CD4-positive, alpha-beta memory T cell (primary cell): ENCODE data around the gene CDH15. TPM values are rescaled to one million over a fixed set of nuclear protein-coding genes. Genes with fewer than 3 reads are reported as not detected.
A peak's percentile ranks its signal among the peaks of the same experiment; 100 is the strongest.

ENCODE experiments used
- CTCF ChIA-PET: fragments of 350-600 bp; sonication (Branson Sonifier 250); formaldehyde crosslinking; loops from one replicate; lab custom pipeline; 2021; ENCODE audit warnings: inconsistent platforms; ENCODE audit not compliant: partially characterized antibody; lab: Charles Lee
- POLR2A ChIA-PET: fragments of 350-600 bp; sonication (Branson Sonifier 250); formaldehyde crosslinking; loops from one replicate; lab custom pipeline; 2021; ENCODE audit not compliant: partially characterized antibody; lab: Charles Lee
- DNase-seq, 5 donors: peaks; one replicate each; pipeline versions ENCODE4 v3.0.0 to v3.0.0-alpha.2; 2020 to 2022; ENCODE audit warnings: mixed read lengths in 1 of 5
- H3K27ac ChIP-seq: one replicate; pipeline ENCODE4 v1.7.0; 2013; ENCODE audit warnings: low read depth, low read length
- H3K27me3 ChIP-seq: 2 replicates; pipeline ENCODE4 v1.7.0; 2013; ENCODE audit warnings: mild to moderate bottlenecking, low read length, moderate library complexity; ENCODE audit not compliant: insufficient read depth
- H3K36me3 ChIP-seq: 2 replicates; pipeline ENCODE4 v1.7.0; 2013; ENCODE audit warnings: mild to moderate bottlenecking, low read length, moderate library complexity; ENCODE audit not compliant: insufficient read depth
- H3K4me1 ChIP-seq: 2 replicates; pipeline ENCODE4 v1.7.0; 2013; ENCODE audit warnings: mild to moderate bottlenecking, low read length, moderate library complexity; ENCODE audit not compliant: insufficient read depth
- H3K4me3 ChIP-seq, 2 donors: one replicate each; pipeline ENCODE4 v1.7.0; 2013; ENCODE audit warnings: low read length in 2 of 2, mild to moderate bottlenecking in 1 of 2
- H3K9me3 ChIP-seq, 2 donors: one replicate each; pipeline ENCODE4 v1.7.0; 2013; ENCODE audit warnings: low read length in 2 of 2, control low read depth in 1 of 2; ENCODE audit not compliant: control insufficient read depth in 1 of 2
- H3K27ac Mint-ChIP-seq, 7 donors: one replicate each; pipeline ENCODE4 v1.8.0; 2020 to 2021; ENCODE audit warnings: mixed read lengths in 7 of 7, mild to moderate bottlenecking in 6 of 7, inconsistent platforms in 3 of 7, moderate library complexity in 3 of 7
- H3K27me3 Mint-ChIP-seq, 2 donors: one replicate each; pipeline ENCODE4 v1.8.0; 2020 to 2021; ENCODE audit warnings: mixed read lengths in 2 of 2
- H3K36me3 Mint-ChIP-seq, 2 donors: one replicate each; pipeline ENCODE4 v1.8.0; 2020 to 2021; ENCODE audit warnings: mixed read lengths in 2 of 2, inconsistent platforms in 1 of 2, mild to moderate bottlenecking in 1 of 2
- H3K4me1 Mint-ChIP-seq, 4 donors: one replicate each; pipeline ENCODE4 v1.8.0; 2020 to 2021; ENCODE audit warnings: mixed read lengths in 4 of 4, mild to moderate bottlenecking in 1 of 4
- H3K4me3 Mint-ChIP-seq, 8 donors: one replicate each; pipeline ENCODE4 v1.8.0; 2020 to 2021; ENCODE audit warnings: mixed read lengths in 8 of 8, mild to moderate bottlenecking in 7 of 8, moderate library complexity in 6 of 8, inconsistent platforms in 3 of 8
- H3K9me3 Mint-ChIP-seq, 8 donors: one replicate each; pipeline ENCODE4 v1.8.0; 2020 to 2021; ENCODE audit warnings: mixed read lengths in 8 of 8, mild to moderate bottlenecking in 5 of 8, inconsistent platforms in 3 of 8, moderate library complexity in 1 of 8
- intact Hi-C: fragments of 100-400 bp; cut with micrococcal nuclease; formaldehyde crosslinking; loops from one replicate; pipeline ENCODE4 v1.15.1; 2023
- polyA plus RNA-seq, 2 donors: library from polyadenylated mRNA; unstranded; fragments of 300-500 nt; fragmentation: Illumina TruSeq; gene quantifications; one replicate each; pipeline ENCODE4 v1.2.3, GENCODE V29; 2021
- total RNA-seq, 2 experiments: library from RNA; stranded (reverse); gene quantifications; one replicate each; pipeline ENCODE4 v1.2.3, GENCODE V29; 2021

CDH15 gene
- total and polyA plus RNA-seq, 4 experiments from 2014 or later: not detected

DNA sequence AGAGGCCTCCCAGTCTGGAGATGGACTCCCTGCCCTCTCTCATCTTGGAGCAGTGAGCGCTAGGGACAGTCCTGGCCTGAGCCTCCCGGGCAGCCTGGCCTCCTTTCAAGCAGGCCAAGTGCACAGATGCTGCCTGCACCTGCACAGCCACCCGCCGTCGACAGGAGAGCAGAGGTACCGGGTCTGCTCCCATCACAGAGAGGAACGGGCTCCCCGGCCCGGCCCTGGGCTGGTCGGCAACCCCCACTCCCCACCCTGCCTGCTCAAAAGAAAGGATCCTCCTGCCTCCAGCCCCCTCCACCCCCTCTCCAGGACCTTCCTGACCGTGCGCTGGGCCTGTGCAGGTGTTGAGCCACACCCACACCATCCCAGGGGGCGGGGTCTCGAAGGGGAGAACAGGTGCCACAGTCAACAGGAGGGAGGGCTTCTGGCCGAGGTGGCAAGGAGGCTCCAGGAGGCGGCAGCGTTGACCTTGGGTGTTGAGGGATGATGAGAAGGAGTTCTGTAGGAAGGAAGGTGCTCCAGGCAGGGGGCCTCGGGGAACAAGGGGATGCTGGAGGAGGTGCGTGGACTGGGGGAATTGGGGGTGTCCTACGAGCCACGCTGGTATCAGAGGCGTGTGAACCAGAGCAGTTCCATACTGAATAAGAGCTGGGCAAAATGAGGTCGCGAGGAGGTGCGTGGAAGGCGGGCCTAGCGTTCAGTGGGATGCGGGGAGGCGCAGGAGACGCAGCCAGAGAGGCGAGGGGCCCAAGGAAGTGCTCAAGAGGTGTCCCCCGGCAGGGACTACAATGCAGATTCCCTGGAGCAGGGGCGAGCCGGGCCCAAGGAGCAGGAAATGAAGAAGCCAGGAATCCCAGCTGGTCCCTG is 967 bp upstream of the CDH15 start:
- Mint-ChIP-seq H3K36me3 (no peaks in the 10 kb centered on the region), H3K9me3 (no peaks in the 10 kb centered on the region), H3K4me3 (peak overlapping the region; percentile 59 to 87 (median 74)), H3K4me1 (peaks cover 4 to 8% (median 7%) of the 10 kb centered on the region in 4 donors), H3K27ac (peak overlapping the region in 6 of 7 donors; percentile 49 to 89 (median 74)), H3K27me3 (peaks cover 0 to 1% of the 10 kb centered on the region in 2 donors)
- no peak overlapping the region for H3K27ac ChIP-seq
- H3K27me3 ChIP-seq: no peaks in the 10 kb centered on the region
- H3K36me3 ChIP-seq: no peaks in the 10 kb centered on the region
- no peaks in the 10 kb centered on the region for H3K9me3 ChIP-seq
- ChIA-PET POLR2A (interaction anchor here (0.9 to 2.0 kb wide), 6 partner anchors 22 to 389 kb away, joined by 3 to 7 read pairs (median 3); partner anchors contain the start of genes GALNS, TRAPPC2L and ZNF778), CTCF (interaction anchor here (1.2 kb wide), 1 partner anchor 433 kb away, joined by 4 read pairs; no protein-coding TSS in a partner anchor)
- H3K4me3 ChIP-seq: peak overlapping the region in 1 of 2 donors; percentile 57
- peak in 1 of 5 donors; percentile 58 for DNase-seq
- intact Hi-C loops: loop anchor here (1.0 kb wide), 2 partner anchors 31 to 313 kb away; partner anchors contain the start of gene TRAPPC2L
- peaks cover 25% of the 10 kb centered on the region for H3K4me1 ChIP-seq

- Histone ChIP-seq H3K4me1 (peaks cover 22% of the 10 kb centered on the region), H3K4me3 (no peak overlapping the region), H3K9me3 (no peaks in the 10 kb centered on the region), H3K27me3 (no peaks in the 10 kb centered on the region), H3K27ac (no peak overlapping the region), H3K36me3 (no peaks in the 10 kb centered on the region)
- intact Hi-C loops: no loop called here
- Mint-ChIP-seq H3K36me3 (no peaks in the 10 kb centered on the region), H3K27ac (no peak overlapping the region), H3K9me3 (no peaks in the 10 kb centered on the region), H3K4me3 (no peak overlapping the region), H3K4me1 (peaks cover 4 to 8% (median 7%) of the 10 kb centered on the region in 4 donors), H3K27me3 (peaks cover 0 to 1% of the 10 kb centered on the region in 2 donors)
- ChIA-PET POLR2A (interaction anchor here (0.5 kb wide), 1 partner anchor 393 kb away, joined by 3 read pairs; no protein-coding TSS in a partner anchor), CTCF (no interaction called here)
- peak in 1 of 5 donors; percentile 39 for DNase-seq
These were observed 601 bp downstream of the CDH15 start for GRCh38 chr16:89172171-89172527.

GRCh38 chr16:89172528-89173173 is 1.1 kb downstream of the CDH15 start:
- H3K9me3 Mint-ChIP-seq: no peaks in the 10 kb centered on the region
- H3K27ac Mint-ChIP-seq: peak overlapping the region in 1 of 7 donors; percentile 30
- peaks cover 4 to 8% (median 7%) of the 10 kb centered on the region in 4 donors for H3K4me1 Mint-ChIP-seq
- Histone ChIP-seq H3K4me1 (peaks cover 17% of the 10 kb centered on the region), H3K4me3 (no peak overlapping the region), H3K9me3 (no peaks in the 10 kb centered on the region), H3K27ac (no peak overlapping the region), H3K27me3 (no peaks in the 10 kb centered on the region), H3K36me3 (no peaks in the 10 kb centered on the region)
- peak in 1 of 5 donors; percentile 33 for DNase-seq
- peaks cover 0 to 1% of the 10 kb centered on the region in 2 donors for H3K27me3 Mint-ChIP-seq
- intact Hi-C loops: no loop called here
- ChIA-PET CTCF (no interaction called here), POLR2A (interaction anchor here (0.5 to 1.0 kb wide), 2 partner anchors 316 to 393 kb away, joined by 3 read pairs; partner anchors contain the start of genes GALNS and TRAPPC2L)
- no peaks in the 10 kb centered on the region for H3K36me3 Mint-ChIP-seq
- H3K4me3 Mint-ChIP-seq: peak overlapping the region in 1 of 8 donors; percentile 43

GRCh38 chr16:89173174-89173921 is 1.8 kb downstream of the CDH15 start:
- Mint-ChIP-seq H3K27ac (peak overlapping the region in 2 of 7 donors; percentile 38 to 59), H3K27me3 (peaks cover 0 to 1% of the 10 kb centered on the region in 2 donors), H3K9me3 (no peaks in the 10 kb centered on the region), H3K4me1 (peaks cover 4 to 8% (median 7%) of the 10 kb centered on the region in 4 donors), H3K4me3 (no peak overlapping the region), H3K36me3 (no peaks in the 10 kb centered on the region)
- ChIA-PET CTCF (no interaction called here), POLR2A (interaction anchor here (0.6 to 1.4 kb wide), 3 partner anchors 17 to 704 kb away, joined by 3 to 5 read pairs (median 3); partner anchors contain the start of genes GALNS and TRAPPC2L)
- DNase-seq: peak in 1 of 5 donors; percentile 19
- Histone ChIP-seq H3K27me3 (no peaks in the 10 kb centered on the region), H3K27ac (no peak overlapping the region), H3K9me3 (no peaks in the 10 kb centered on the region), H3K36me3 (no peaks in the 10 kb centered on the region), H3K4me3 (no peak overlapping the region), H3K4me1 (peaks cover 15% of the 10 kb centered on the region)
- intact Hi-C loops: no loop called here

- intact Hi-C loops: no loop called here
- no peaks in the 10 kb centered on the region for H3K27me3 ChIP-seq
These were observed 2.7 kb downstream of the CDH15 start for GRCh38 chr16:89174055-89174827.

DNA sequence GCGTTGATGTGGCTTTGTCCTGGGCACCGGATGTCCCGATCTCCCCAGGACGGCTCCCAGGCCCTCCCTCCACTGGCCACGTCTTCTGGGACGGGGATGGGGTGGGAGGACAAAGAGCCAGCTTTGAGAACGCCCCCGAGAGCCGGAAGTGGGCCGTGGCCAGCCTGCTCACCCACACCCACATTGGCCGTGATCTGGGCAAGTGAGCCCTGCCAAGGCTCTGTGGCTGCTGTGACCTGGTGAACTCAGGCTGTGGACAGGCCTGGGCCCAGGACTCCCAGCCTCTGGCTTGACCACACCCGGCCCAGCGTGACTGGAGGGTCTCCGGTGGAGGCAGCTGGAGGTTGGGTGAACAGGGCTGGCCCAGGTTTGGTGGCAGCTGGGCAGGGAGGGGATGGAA is 3.3 kb downstream of the CDH15 start:
- Histone ChIP-seq H3K4me1 (peaks cover 13% of the 10 kb centered on the region), H3K36me3 (no peaks in the 10 kb centered on the region), H3K27ac (no peak overlapping the region), H3K27me3 (no peaks in the 10 kb centered on the region), H3K4me3 (no peak overlapping the region), H3K9me3 (no peaks in the 10 kb centered on the region)
- ChIA-PET POLR2A (interaction anchor here (1.4 kb wide), 1 partner anchor 19 kb away, joined by 5 read pairs; no protein-coding TSS in a partner anchor), CTCF (interaction anchor here (0.6 kb wide), 1 partner anchor 32 kb away, joined by 3 read pairs; no protein-coding TSS in a partner anchor)
- Mint-ChIP-seq H3K27ac (no peak overlapping the region), H3K4me1 (peaks cover 4 to 8% (median 7%) of the 10 kb centered on the region in 4 donors), H3K9me3 (no peaks in the 10 kb centered on the region), H3K36me3 (no peaks in the 10 kb centered on the region), H3K27me3 (peaks cover 0 to 1% of the 10 kb centered on the region in 2 donors), H3K4me3 (no peak overlapping the region)
- peak in 1 of 5 donors; percentile 42 for DNase-seq
- intact Hi-C loops: no loop called here

More at GRCh38 chr16:89174055-89174827, 2.7 kb downstream of the CDH15 start:
- Histone ChIP-seq H3K36me3 (no peaks in the 10 kb centered on the region), H3K4me1 (peaks cover 15% of the 10 kb centered on the region), H3K9me3 (no peaks in the 10 kb centered on the region), H3K4me3 (no peak overlapping the region), H3K27ac (no peak overlapping the region)
- DNase-seq: peak in 1 of 5 donors; percentile 31
- ChIA-PET CTCF (interaction anchor here (0.6 kb wide), 1 partner anchor 33 kb away, joined by 3 read pairs; no protein-coding TSS in a partner anchor), POLR2A (interaction anchor here (0.5 to 1.4 kb wide), 3 partner anchors 18 to 703 kb away, joined by 3 to 5 read pairs (median 3); no protein-coding TSS in a partner anchor)
- Mint-ChIP-seq H3K4me1 (peaks cover 4 to 8% (median 7%) of the 10 kb centered on the region in 4 donors), H3K9me3 (no peaks in the 10 kb centered on the region), H3K36me3 (no peaks in the 10 kb centered on the region), H3K27me3 (peaks cover 0 to 1% of the 10 kb centered on the region in 2 donors), H3K4me3 (no peak overlapping the region), H3K27ac (peak overlapping the region in 2 of 7 donors; percentile 22 to 23)
